Loucy (cell line): ENCODE results near the gene SIK1.

Source experiments
- CTCF ChIP-seq: fragments of 200-600 bp; sonication (generic); conservative IDR thresholded peaks from 2 replicates; pipeline ENCODE4 v1.5.1; 2014; ENCODE audit warnings: mild to moderate bottlenecking, antibody characterized with exemption, low read length
- EZH2phosphoT487 ChIP-seq: fragments of 200-600 bp; IDR thresholded peaks from 2 replicates; pipeline ENCODE4 v1.6.1; 2018; ENCODE audit warnings: antibody characterized with exemption, mild to moderate bottlenecking, moderate library complexity, borderline replicate concordance

GRCh38 chr21:43374228-43374885, 52.6 kb downstream of the SIK1 start:
- TF ChIP-seq CTCF (no peak), EZH2phosphoT487 (no peak)
